Suppressor macrophage (primary cell): Measurements from ENCODE around the gene MOB3A.
A peak's percentile ranks its signal among the peaks of the same experiment; 100 is the strongest.

Experiments
- DNase-seq, 4 experiments: peaks; one replicate each; pipeline ENCODE4 v3.0.0-alpha.2; 2020 to 2022

Gene MOB3A

DNA sequence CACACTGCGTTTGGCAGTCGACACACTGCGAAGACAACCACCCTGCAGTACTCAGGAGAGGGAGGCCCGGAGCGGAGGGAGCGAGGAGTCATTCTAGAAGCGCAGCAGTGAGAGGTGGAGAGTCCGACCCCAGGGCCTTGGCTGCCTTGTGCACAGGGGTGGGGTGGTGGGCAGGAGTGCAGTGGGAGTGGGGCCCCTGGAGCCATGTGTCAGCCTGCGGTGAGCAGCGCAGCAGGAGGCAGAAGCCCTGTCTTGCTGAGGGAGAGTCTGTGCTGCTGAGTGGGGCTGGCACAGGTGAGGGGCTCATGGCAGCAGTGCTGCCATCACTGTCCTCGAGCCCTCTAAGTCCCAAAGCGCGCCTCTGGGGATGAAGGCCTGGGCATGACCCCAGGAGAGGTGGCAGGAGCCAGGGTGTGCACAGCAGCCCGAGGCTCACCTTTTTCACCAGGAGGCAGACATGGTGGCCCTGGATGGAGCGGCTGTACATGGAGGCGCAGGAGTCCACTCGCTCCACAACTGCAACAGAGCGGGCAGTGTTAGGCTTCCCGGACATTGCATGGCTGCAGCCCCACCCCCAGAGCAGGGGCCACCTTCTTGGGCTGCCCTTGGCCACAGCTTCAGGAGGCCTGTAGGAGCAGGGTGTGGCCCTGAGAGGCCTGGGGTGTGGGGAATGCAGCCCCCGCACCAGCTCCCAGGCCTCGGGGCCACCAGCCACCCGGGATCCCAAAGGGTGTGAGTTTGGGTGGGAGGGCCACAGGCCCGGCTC is 12.3 kb upstream of the MOB3A start:
- DNase-seq, result no peak

DNA sequence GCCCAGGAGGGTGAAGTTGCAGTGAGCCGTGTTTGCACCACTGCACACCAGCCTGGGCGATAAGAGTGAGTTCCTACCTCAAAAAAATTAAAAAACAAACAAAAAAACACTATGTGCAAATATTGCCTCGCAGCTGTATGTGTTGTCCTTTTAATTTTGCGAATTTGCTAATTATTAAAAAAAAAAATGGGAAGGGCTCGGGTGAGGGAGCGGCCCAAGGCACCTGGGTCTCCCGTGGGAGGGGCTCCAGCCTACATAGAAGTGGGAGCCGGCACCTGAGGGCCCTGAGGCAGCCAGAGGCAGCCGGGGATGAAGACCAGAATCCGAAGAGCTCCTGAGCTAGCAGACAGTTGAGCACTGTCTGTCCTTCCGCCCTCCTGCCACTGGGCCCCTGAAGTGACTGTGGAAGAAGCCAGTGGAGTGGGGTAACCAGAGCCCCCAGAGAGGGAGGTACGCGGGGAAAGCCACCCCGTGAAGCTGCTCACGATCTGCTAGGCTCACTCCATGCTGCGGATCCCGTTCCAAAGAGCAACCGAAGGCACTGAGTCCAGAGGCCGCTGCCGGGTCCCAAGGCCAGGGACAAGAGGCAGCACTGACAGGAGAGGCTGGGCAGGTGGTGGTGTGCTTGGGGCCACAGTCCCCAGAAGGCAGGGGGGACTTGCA is 7.0 kb upstream of the MOB3A start:
- DNase-seq, result no peak

- no peak for DNase-seq
These were observed 5.5 kb upstream of the MOB3A start for GRCh38 chr19:2101417-2102335.

GRCh38 chr19:2100719-2101061 is 4.6 kb upstream of the MOB3A start:
- DNase-seq, result no peak

DNA sequence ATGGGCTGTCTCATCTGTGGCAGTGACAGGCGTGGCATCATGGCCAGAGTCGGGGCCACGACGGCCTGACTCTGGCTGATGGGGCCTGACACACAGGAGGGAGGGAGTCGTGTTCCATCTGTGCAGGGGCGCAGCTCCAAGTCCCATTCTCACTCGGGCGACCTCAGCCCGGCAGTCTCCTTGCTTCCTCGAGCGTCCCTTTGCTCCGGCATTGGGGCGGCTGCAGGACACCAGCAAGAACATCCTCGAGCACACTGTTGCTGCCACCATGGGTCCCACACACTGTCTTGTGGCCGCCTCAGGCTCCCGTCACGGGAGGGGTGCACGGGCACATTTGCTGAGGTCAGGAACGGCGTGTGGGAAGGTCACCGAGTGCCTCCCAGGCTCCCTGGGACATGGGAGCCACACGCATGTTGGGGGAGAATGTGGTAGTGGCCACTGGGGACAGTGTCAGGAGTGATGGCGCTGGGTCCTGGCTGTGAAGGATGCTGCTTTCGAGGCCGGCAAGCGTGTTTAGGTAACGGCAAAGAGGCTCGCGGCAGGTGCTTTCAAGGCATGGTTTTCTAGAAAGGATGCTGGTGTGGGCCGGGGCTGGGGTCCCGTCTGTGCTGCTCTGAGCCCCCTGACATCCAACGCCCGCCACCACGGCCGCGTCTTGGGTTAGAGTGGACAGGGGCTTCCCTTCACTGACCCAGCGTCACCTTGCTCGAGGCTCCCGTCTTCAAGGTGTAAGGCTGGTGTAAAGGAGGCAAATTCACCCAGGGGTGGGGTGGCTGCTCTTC is 4.0 kb upstream of the MOB3A start:
- DNase-seq, result no peak

GRCh38 chr19:2099054-2099501 is 3.0 kb upstream of the MOB3A start:
- no peak for DNase-seq

- no peak for DNase-seq
These were observed 1.8 kb upstream of the MOB3A start for GRCh38 chr19:2097886-2098327.

DNA sequence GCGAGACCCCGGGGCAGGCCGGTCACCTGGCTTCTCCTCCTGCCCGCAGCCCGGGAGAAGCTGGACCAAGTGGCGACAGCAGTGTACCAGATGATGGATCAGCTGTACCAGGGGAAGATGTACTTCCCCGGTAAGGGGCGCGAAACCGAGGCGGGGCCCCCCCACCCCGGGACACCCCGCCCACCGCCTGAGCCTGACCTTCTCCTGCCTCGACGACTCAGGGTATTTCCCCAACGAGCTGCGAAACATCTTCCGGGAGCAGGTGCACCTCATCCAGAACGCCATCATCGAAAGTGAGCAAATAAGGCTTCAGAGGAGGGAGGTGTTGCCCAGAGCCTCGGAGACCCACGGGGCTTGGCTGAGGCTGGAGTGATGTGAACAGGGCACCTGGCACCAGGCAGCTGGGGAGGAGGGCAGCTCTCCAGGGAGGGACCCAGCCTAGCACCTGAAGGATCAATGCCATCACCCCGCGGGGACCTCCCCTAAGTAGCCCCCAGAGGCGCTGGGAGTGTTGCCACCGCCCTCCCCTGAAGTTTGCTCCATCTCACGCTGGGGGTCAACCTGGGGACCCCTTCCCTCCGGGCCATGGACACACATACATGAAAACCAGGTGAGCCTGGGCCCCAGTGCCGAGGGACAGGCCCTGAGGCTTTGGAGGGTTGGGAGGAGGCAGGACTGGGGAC is 1.2 kb upstream of the MOB3A start:
- peak in 1 of 4 experiments; percentile 19 for DNase-seq

DNA sequence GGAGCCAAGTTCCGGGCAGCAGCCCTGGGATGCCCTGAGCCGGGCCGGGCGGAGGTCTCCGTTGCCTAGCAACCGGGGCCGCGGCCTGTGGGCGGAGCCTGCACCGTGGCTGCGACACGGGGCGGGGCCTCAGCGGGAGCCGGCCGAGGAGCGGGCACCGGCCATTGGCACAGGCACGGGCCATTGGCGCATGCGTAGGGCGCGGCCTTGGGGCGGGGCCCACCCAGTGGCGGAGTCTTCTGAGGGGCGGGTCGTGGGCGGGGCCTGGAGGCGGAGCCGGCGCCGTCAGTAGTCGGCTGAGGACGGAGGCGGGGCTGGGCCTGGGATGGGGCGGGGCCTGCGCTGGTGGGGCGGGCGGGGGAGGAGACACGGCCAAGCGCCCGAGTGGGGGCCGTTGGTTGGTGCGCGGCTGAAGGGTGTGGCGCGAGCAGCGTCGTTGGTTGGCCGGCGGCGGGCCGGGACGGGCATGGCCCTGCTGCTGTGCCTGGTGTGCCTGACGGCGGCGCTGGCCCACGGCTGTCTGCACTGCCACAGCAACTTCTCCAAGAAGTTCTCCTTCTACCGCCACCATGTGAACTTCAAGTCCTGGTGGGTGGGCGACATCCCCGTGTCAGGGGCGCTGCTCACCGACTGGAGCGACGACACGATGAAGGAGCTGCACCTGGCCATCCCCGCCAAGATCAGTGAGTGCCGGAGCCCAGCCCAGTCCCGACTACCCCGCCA is 515 bp upstream of the MOB3A start, which contains the start of gene IZUMO4:
Gene IZUMO4 (plus strand): TSS at position 436 of the 723 bp plus-strand sequence. CDS start 31 bp downstream, at position 467.
- DNase-seq, result peak; percentile 99 to 100 (median 100)

GRCh38 chr19:2091926-2092525 is 4.1 kb downstream of the MOB3A start:
- DNase-seq, result peak; percentile 24 to 70 (median 66)

DNA sequence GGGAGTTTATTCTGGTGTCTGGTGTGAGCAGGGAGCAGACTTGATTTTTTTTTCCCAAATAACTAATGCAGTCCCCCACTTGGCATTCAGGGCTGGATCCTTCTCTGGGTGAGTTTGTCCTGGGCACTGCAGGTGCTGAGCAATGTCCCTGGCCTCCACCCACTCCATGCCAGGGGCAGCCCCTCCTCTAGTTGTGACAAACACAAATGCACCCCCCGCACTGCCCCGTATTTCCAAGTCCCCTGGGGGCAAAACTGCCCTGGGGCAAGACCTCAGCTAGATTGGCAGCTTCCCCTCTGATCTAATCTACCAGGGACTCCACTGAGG is 6.4 kb downstream of the MOB3A start:
- no peak for DNase-seq

GRCh38 chr19:2089001-2089711 is 7.0 kb downstream of the MOB3A start:
- peak in 3 of 4 experiments; percentile 16 to 34 (median 29) for DNase-seq

- peak; percentile 76 to 82 (median 80) for DNase-seq
These were observed 8.5 kb downstream of the MOB3A start for GRCh38 chr19:2087621-2088100.

GRCh38 chr19:2086695-2087620 is 9.2 kb downstream of the MOB3A start:
- peak in 1 of 4 experiments; percentile 22 for DNase-seq

DNA sequence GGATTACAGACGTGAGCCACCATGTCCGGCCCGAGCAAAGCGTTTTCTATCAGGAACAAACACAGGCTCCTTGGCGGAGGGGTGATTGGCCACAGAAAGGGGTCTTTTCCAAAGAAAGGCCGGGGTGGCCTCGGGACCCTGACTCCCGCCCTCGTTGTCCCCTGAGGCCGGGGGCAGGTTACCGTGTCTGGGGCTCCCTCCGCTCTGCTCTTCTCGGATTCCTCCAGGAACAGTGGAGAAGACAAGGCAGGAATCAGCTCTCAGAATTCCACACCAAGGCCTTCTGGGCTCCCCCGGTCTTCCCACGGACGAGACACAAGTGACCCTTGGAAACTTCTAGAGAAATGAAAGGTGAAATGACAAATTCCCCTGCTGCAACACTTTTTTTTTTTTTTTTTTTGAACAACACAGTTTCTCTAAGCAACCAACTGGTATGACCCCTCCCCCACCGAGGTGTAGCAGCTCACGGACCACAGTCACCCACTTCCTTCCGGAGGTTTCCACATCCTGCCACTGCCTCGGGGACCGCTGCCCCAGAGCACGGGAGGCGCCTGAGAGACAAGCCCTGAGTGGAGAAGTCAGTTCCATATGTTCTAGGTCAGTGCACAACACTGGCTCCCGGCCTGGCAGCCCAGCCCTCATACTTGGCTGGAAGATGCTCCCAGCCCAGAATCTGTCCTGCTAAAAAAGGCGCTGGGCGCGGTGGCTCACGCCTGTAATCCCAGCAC is 11.0 kb downstream of the MOB3A start:
- peak; percentile 94 to 97 (median 96) for DNase-seq

DNA sequence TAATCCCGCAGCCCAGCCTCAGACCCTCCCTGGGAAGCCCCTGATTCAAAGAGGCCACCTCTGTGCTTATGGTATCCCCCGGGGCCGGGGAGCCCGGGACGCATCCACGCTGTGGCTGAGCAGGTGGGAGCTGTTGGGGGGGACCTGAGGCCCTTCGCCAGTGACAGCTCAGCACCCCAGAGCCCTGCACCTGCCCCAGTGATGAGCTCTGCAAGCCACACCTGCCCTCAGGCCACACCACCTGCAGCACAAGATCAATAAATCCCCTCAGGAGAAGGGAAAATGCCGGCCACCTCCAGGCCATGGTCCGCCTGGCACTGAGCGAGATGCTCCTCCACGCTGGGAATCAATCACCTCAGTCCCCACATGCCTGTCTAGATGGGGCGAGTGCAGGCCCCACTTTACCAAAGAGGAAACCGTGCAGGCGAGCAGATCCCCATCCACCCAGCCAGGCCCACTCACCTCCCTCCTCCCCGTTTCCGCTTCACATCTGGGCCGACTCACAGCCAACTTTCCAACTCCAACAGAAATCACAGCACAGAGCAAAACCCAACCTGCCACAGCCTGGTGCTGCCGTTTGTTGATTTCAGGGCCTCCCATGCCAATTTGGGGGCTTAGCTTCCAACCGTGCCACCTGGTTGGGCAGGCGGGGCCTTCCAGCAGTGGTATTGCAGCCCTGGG is 12.8 kb downstream of the MOB3A start:
- peak; percentile 49 to 71 (median 62) for DNase-seq
